SK-N-SH treated with all-trans-retinoic acid at 6 μM for 48 hours (cell line): ENCODE measurements around the gene SMAD5.

Experiments used
- ATAC-seq: fragments of 200-7000 bp; cut with Tn5 transposase; 3 replicates; pipeline ENCODE4 v1.9.1; 2020; ENCODE audit warnings: mild to moderate bottlenecking, moderate library complexity
- ARNTL ChIP-seq: fragments of 450-650 bp; formaldehyde crosslinking; IDR thresholded peaks from 2 replicates; pipeline ENCODE4 v1.5.0; 2020; ENCODE audit warnings: low read depth, mild to moderate bottlenecking, moderate library complexity, borderline replicate concordance
- BACH2 ChIP-seq: fragments of 250-450 bp; sonication (Bioruptor Pico); IDR thresholded peaks from 2 replicates; pipeline ENCODE4 v1.9.0; 2021; ENCODE audit warnings: mild to moderate bottlenecking, borderline replicate concordance
- CREB5 ChIP-seq: fragments of 250-450 bp; sonication (Bioruptor Pico); IDR thresholded peaks from 2 replicates; pipeline ENCODE4 v1.5.1; 2020; ENCODE audit warnings: low read depth, mild to moderate bottlenecking, moderate library complexity
- CSDC2 ChIP-seq: fragments of 250-450 bp; sonication (Bioruptor Pico); IDR thresholded peaks from 2 replicates; pipeline ENCODE4 v1.5.0; 2020; ENCODE audit warnings: mild to moderate bottlenecking, moderate library complexity
- CSRNP3 ChIP-seq: fragments of 250-450 bp; sonication (Bioruptor Pico); IDR thresholded peaks from 2 replicates; pipeline ENCODE4 v1.5.1; 2021; ENCODE audit warnings: mild to moderate bottlenecking, moderate library complexity
- ESRRG ChIP-seq: fragments of 250-450 bp; sonication (Bioruptor Pico); IDR thresholded peaks from 2 replicates; pipeline ENCODE4 v1.6.1; 2021; ENCODE audit warnings: mild to moderate bottlenecking
- GLIS3 ChIP-seq: fragments of 250-450 bp; sonication (Bioruptor Pico); IDR thresholded peaks from 2 replicates; pipeline ENCODE4 v1.5.0; 2020; ENCODE audit warnings: mild to moderate bottlenecking, moderate library complexity
- ISL1 ChIP-seq: fragments of 250-450 bp; sonication (Bioruptor Pico); IDR thresholded peaks from 2 replicates; pipeline ENCODE4 v2.1.2; 2022; ENCODE audit warnings: mild to moderate bottlenecking, moderate library complexity
- OSR1 ChIP-seq: fragments of 250-450 bp; sonication (Bioruptor Pico); IDR thresholded peaks from 2 replicates; pipeline ENCODE4 v1.8.0; 2022; ENCODE audit warnings: moderate library complexity, mild to moderate bottlenecking, inconsistent platforms
- POU6F1 ChIP-seq: fragments of 250-450 bp; sonication (Bioruptor Pico); IDR thresholded peaks from 2 replicates; pipeline ENCODE4 v1.8.0; 2021; ENCODE audit warnings: low read depth, mild to moderate bottlenecking, moderate library complexity, borderline replicate concordance
- PPARA ChIP-seq: fragments of 250-450 bp; sonication (Bioruptor Pico); IDR thresholded peaks from 2 replicates; pipeline ENCODE4 v1.5.0; 2020; ENCODE audit warnings: mild to moderate bottlenecking, borderline replicate concordance
- RARB ChIP-seq: fragments of 250-450 bp; sonication (Bioruptor Pico); IDR thresholded peaks from 2 replicates; pipeline ENCODE4 v1.8.0; 2021; ENCODE audit warnings: mild to moderate bottlenecking, moderate library complexity
- SNAI2 ChIP-seq: fragments of 250-450 bp; sonication (Bioruptor Pico); IDR thresholded peaks from 2 replicates; pipeline ENCODE4 v1.5.0; 2020; ENCODE audit warnings: mild to moderate bottlenecking, moderate library complexity
- TCF4 ChIP-seq: fragments of 250-450 bp; sonication (Bioruptor Pico); IDR thresholded peaks from 2 replicates; pipeline ENCODE4 v1.8.0; 2021; ENCODE audit warnings: mild to moderate bottlenecking, moderate library complexity, borderline replicate concordance
- TOX ChIP-seq: fragments of 250-450 bp; sonication (Bioruptor Pico); IDR thresholded peaks from 2 replicates; pipeline ENCODE4 v1.8.0; 2021; ENCODE audit warnings: mild to moderate bottlenecking, moderate library complexity, borderline replicate concordance
- TSHZ2 ChIP-seq: fragments of 250-450 bp; sonication (Bioruptor Pico); IDR thresholded peaks from 2 replicates; pipeline ENCODE4 v1.5.0; 2020; ENCODE audit warnings: mild to moderate bottlenecking, moderate library complexity
- ZC3H10 ChIP-seq: fragments of 250-450 bp; sonication (Bioruptor Pico); IDR thresholded peaks from 2 replicates; pipeline ENCODE4 v1.5.1; 2021; ENCODE audit warnings: mild to moderate bottlenecking, moderate library complexity
- ZFP3 ChIP-seq: fragments of 250-450 bp; sonication (Bioruptor Pico); IDR thresholded peaks from 2 replicates; pipeline ENCODE4 v1.5.0; 2020; ENCODE audit warnings: mild to moderate bottlenecking, moderate library complexity
- ZFP30 ChIP-seq: fragments of 450-650 bp; formaldehyde crosslinking; IDR thresholded peaks from 2 replicates; pipeline ENCODE4 v1.5.0; 2022; ENCODE audit warnings: mild to moderate bottlenecking, moderate library complexity
- ZNF565 ChIP-seq: fragments of 450-650 bp; formaldehyde crosslinking; conservative IDR thresholded peaks from 2 replicates; pipeline ENCODE4 v1.5.0; 2020; ENCODE audit warnings: low read depth, mild to moderate bottlenecking, moderate library complexity
- ZNF70 ChIP-seq: fragments of 450-650 bp; formaldehyde crosslinking; IDR thresholded peaks from 2 replicates; pipeline ENCODE4 v1.5.0; 2020; ENCODE audit warnings: mild to moderate bottlenecking, moderate library complexity
- ZNF8 ChIP-seq: fragments of 450-650 bp; formaldehyde crosslinking; IDR thresholded peaks from 2 replicates; pipeline ENCODE4 v1.5.0; 2020; ENCODE audit warnings: mild to moderate bottlenecking, moderate library complexity

SMAD5 gene

GRCh38 chr5:136159457-136159856 lies 26.8 kb downstream of the SMAD5 start:
- ATAC-seq: peak; percentile 58
- TF ChIP-seq RARB (CRISPR knock-in tag) (no peak), CREB5 (CRISPR knock-in tag) (no peak), ZFP3 (CRISPR knock-in tag) (no peak), CSRNP3 (CRISPR knock-in tag) (no peak), CSDC2 (CRISPR knock-in tag) (no peak), POU6F1 (CRISPR knock-in tag) (no peak), TOX (CRISPR knock-in tag) (no peak), TSHZ2 (no peak), ESRRG (CRISPR knock-in tag) (no peak), BACH2 (CRISPR knock-in tag) (no peak), ZNF8 (CRISPR knock-in tag) (no peak), SNAI2 (CRISPR knock-in tag) (no peak), PPARA (no peak), ZNF565 (CRISPR knock-in tag) (no peak), ARNTL (no peak), ZC3H10 (CRISPR knock-in tag) (no peak), ISL1 (no peak), ZFP30 (no peak), TCF4 (no peak), ZNF70 (CRISPR knock-in tag) (no peak)

GRCh38 chr5:136162008-136162407 lies 29.4 kb downstream of the SMAD5 start:
- ATAC-seq: no peak
- no peak for TF ChIP-seq POU6F1 (CRISPR knock-in tag)
- no peak for TF ChIP-seq ESRRG (CRISPR knock-in tag)
- no peak for TF ChIP-seq PPARA
- TF ChIP-seq CSRNP3 (CRISPR knock-in tag): no peak
- no peak for TF ChIP-seq TCF4
- no peak for TF ChIP-seq CSDC2 (CRISPR knock-in tag)
- TF ChIP-seq CREB5 (CRISPR knock-in tag): no peak
- no peak for TF ChIP-seq ZNF70 (CRISPR knock-in tag)
- TF ChIP-seq TSHZ2: no peak
- TF ChIP-seq GLIS3 (CRISPR knock-in tag): no peak
- TF ChIP-seq ZNF565 (CRISPR knock-in tag): no peak
- TF ChIP-seq OSR1 (CRISPR knock-in tag): no peak
- TF ChIP-seq ZFP30: no peak
- no peak for TF ChIP-seq RARB (CRISPR knock-in tag)
- TF ChIP-seq ZFP3 (CRISPR knock-in tag): no peak
